ENCODE data around the gene NEUROD2. TPM values are rescaled to one million over a fixed set of nuclear protein-coding genes. Genes with fewer than 3 reads are reported as not detected.

The NEUROD2 gene
- total and polyA plus RNA-seq, 2 experiments from 2014 or later: not detected

- Histone ChIP-seq H3K4me3 (no peak overlapping the region), H3K27ac (no peak overlapping the region), H3K4me1 (ENCODE audit: low read depth) (peaks cover 18% of the 10 kb centered on the region), H3K36me3 (no peaks in the 10 kb centered on the region), H3K27me3 (no peaks in the 10 kb centered on the region), H3K9me3 (ENCODE audit: low read depth) (no peaks in the 10 kb centered on the region)
- TF ChIP-seq CTCF (IDR thresholded peaks at IDR 0.05; ENCODE audit: low read depth, low read length): peak; percentile 75
- DNase-seq (ENCODE audit: low read depth in 1 of 2, low spot score in 1 of 2): peak; percentile 54 to 59
These were observed 26.7 kb upstream of the NEUROD2 start for GRCh38 chr17:39634384-39634871.

- H3K9me3 ChIP-seq (ENCODE audit: low read depth): no peaks in the 10 kb centered on the region
- no peaks in the 10 kb centered on the region for H3K36me3 ChIP-seq
- no peak for TF ChIP-seq CTCF (IDR thresholded peaks at IDR 0.05; ENCODE audit: low read depth, low read length)
- no peak overlapping the region for H3K4me3 ChIP-seq
- H3K27ac ChIP-seq: no peak overlapping the region
- no peak for DNase-seq (ENCODE audit: low read depth in 1 of 2, low spot score in 1 of 2)
- no peaks in the 10 kb centered on the region for H3K27me3 ChIP-seq
- peaks cover 18% of the 10 kb centered on the region for H3K4me1 ChIP-seq (ENCODE audit: low read depth)
These were observed 26.0 kb upstream of the NEUROD2 start for GRCh38 chr17:39633570-39634183.

GRCh38 chr17:39632153-39632941 is 24.6 kb upstream of the NEUROD2 start:
- no peaks in the 10 kb centered on the region for H3K9me3 ChIP-seq (ENCODE audit: low read depth)
- H3K4me1 ChIP-seq (ENCODE audit: low read depth): peaks cover 17% of the 10 kb centered on the region
- H3K27me3 ChIP-seq: peaks cover 13% of the 10 kb centered on the region
- no peak overlapping the region for H3K4me3 ChIP-seq
- no peak overlapping the region for H3K27ac ChIP-seq
- DNase-seq (ENCODE audit: low read depth in 1 of 2, low spot score in 1 of 2): no peak
- TF ChIP-seq CTCF (IDR thresholded peaks at IDR 0.05; ENCODE audit: low read depth, low read length): no peak
- H3K36me3 ChIP-seq: no peaks in the 10 kb centered on the region

GRCh38 chr17:39631403-39631802 is 23.7 kb upstream of the NEUROD2 start:
- H3K9me3 ChIP-seq (ENCODE audit: low read depth): no peaks in the 10 kb centered on the region
- peaks cover 14% of the 10 kb centered on the region for H3K4me1 ChIP-seq (ENCODE audit: low read depth)
- H3K36me3 ChIP-seq: no peaks in the 10 kb centered on the region
- no peak overlapping the region for H3K27ac ChIP-seq
- peaks cover 21% of the 10 kb centered on the region for H3K27me3 ChIP-seq
- no peak for DNase-seq (ENCODE audit: low read depth in 1 of 2, low spot score in 1 of 2)
- no peak overlapping the region for H3K4me3 ChIP-seq
- no peak for TF ChIP-seq CTCF (IDR thresholded peaks at IDR 0.05; ENCODE audit: low read depth, low read length)

GRCh38 chr17:39629898-39630297 is 22.2 kb upstream of the NEUROD2 start:
- Histone ChIP-seq H3K27me3 (peaks cover 31% of the 10 kb centered on the region), H3K27ac (no peak overlapping the region), H3K36me3 (no peaks in the 10 kb centered on the region), H3K9me3 (ENCODE audit: low read depth) (no peaks in the 10 kb centered on the region), H3K4me1 (ENCODE audit: low read depth) (peaks cover 11% of the 10 kb centered on the region), H3K4me3 (no peak overlapping the region)
- TF ChIP-seq CTCF (IDR thresholded peaks at IDR 0.05; ENCODE audit: low read depth, low read length): no peak
- peak in 1 of 2 donors; percentile 25 for DNase-seq (ENCODE audit: low read depth in 1 of 2, low spot score in 1 of 2)
